Measurements from ENCODE around the gene SPRR5. TPM values are rescaled to one million over a fixed set of nuclear protein-coding genes. Genes with fewer than 3 reads are reported as not detected.

SPRR5 gene
- total and polyA plus RNA-seq, 9 of the 15 experiments (the other 6 are each of a cell fraction or from before 2014, with no cell fraction given): not detected

DNA sequence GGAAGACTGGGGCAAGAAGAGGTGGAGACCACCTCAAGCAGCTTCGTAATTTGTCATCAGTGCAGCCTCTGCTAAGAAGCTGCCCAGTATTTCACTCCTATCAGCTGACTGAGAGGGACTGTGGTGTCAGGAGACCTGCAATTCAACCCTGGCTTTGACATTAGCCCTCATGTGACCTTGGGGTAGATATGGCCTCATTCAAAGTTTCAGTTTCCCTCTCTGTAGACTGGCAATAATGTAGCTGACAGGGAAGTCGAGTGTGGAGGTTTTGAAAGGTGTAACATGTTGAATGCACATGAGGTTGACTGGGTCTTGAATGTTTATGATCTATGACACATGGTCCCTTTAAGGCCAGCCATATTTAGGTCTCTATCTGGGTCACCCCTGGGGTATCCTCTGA is 21.2 kb downstream of the SPRR5 start:
- Histone ChIP-seq H3K4me1 (replicated peaks in 1 of 2; ENCODE audit: control insufficient read depth in 2 of 2, insufficient read depth in 2 of 2, low read length in 2 of 2) (no peaks in the 10 kb centered on the region), H3K9ac (ENCODE audit: insufficient read depth in 1 of 2, low read depth in 2 of 2, low read length in 2 of 2) (no peak overlapping the region), H3K27ac (ENCODE audit: extremely low read depth, low read depth, low read length) (no peak overlapping the region), H4K20me1 (replicated peaks; ENCODE audit: control insufficient read depth, insufficient read depth, low read length) (no peaks in the 10 kb centered on the region), H3K27me3 (ENCODE audit: control insufficient read depth in 2 of 2, insufficient read depth in 2 of 2, low read length in 2 of 2) (peaks cover 0 to 8% of the 10 kb centered on the region in 2 experiments; a peak in 3 of 5 replicates), H3K79me2 (ENCODE audit: control insufficient read depth, insufficient read depth, low read length) (no peaks in the 10 kb centered on the region), H3K36me3 (ENCODE audit: control insufficient read depth, insufficient read depth, low read length) (no peaks in the 10 kb centered on the region), H3K9me1 (ENCODE audit: control insufficient read depth, insufficient read depth, low read length) (no peaks in the 10 kb centered on the region), H3K9me3 (replicated peaks; ENCODE audit: control insufficient read depth, insufficient read depth, low read depth, low read length) (no peaks in the 10 kb centered on the region), H3K4me2 (ENCODE audit: insufficient read depth, low read length) (no peak overlapping the region), H3K4me3 (no peak overlapping the region), H2AFZ (ENCODE audit: low read depth, low read length) (no peak overlapping the region)
- no TSS peak for BruUV-seq (replicated peaks)
- in situ Hi-C loops (cut with MboI) (loop anchor here (25.0 kb wide), 1 partner anchor 219 kb away; no protein-coding TSS in a partner anchor), intact Hi-C loops (cut with micrococcal nuclease) (no loop called here)
- ChIA-PET POLR2A (interaction anchor here (0.7 kb wide), 1 partner anchor 243 kb away, joined by 3 read pairs; no protein-coding TSS in a partner anchor), CTCF (ENCODE audit: low intra/inter-chr PET ratio) (no interaction called here)
- DNase-seq (ENCODE audit: extremely low read depth in 1 of 4, low spot score in 3 of 4) (no peak), FAIRE-seq (no peak), ATAC-seq (no peak)
- TF ChIP-seq NR2C2 (CRISPR knock-in tag; IDR thresholded peaks at IDR 0.05) (no peak), NR2C2 (tag; IDR thresholded peaks at IDR 0.05) (peak; percentile 24; the same call in 1 of the 2 replicates), ESRRA (IDR thresholded peaks at IDR 0.05; ENCODE audit: borderline replicate concordance, low read depth) (peak; percentile 53; the same call in 1 of the 2 replicates), CXXC5 (CRISPR knock-in tag; IDR thresholded peaks at IDR 0.05) (no peak)
- WGBS (ENCODE audit: insufficient coverage, low coverage, missing lambda C conversion rate): 0% methylated on average over 2 of the region's 2 CpGs

- Histone ChIP-seq H3K9me1 (ENCODE audit: control insufficient read depth, insufficient read depth, low read length) (no peaks in the 10 kb centered on the region), H4K20me1 (replicated peaks; ENCODE audit: control insufficient read depth, insufficient read depth, low read length) (no peaks in the 10 kb centered on the region), H3K4me2 (ENCODE audit: insufficient read depth, low read length) (no peak overlapping the region), H3K9ac (ENCODE audit: insufficient read depth in 1 of 2, low read depth in 2 of 2, low read length in 2 of 2) (no peak overlapping the region), H2AFZ (ENCODE audit: low read depth, low read length) (no peak overlapping the region), H3K27me3 (ENCODE audit: control insufficient read depth in 2 of 2, insufficient read depth in 2 of 2, low read length in 2 of 2) (peaks cover 0 to 8% of the 10 kb centered on the region in 2 experiments; a peak in 3 of 5 replicates), H3K79me2 (ENCODE audit: control insufficient read depth, insufficient read depth, low read length) (no peaks in the 10 kb centered on the region), H3K36me3 (ENCODE audit: control insufficient read depth, insufficient read depth, low read length) (no peaks in the 10 kb centered on the region), H3K4me3 (no peak overlapping the region), H3K27ac (ENCODE audit: extremely low read depth, low read depth, low read length) (no peak overlapping the region), H3K9me3 (replicated peaks; ENCODE audit: control insufficient read depth, insufficient read depth, low read depth, low read length) (no peaks in the 10 kb centered on the region), H3K4me1 (replicated peaks in 1 of 2; ENCODE audit: control insufficient read depth in 2 of 2, insufficient read depth in 2 of 2, low read length in 2 of 2) (no peaks in the 10 kb centered on the region)
- FAIRE-seq (no peak), ATAC-seq (no peak), DNase-seq (ENCODE audit: extremely low read depth in 1 of 4, low spot score in 3 of 4) (no peak)
- ChIA-PET CTCF (ENCODE audit: low intra/inter-chr PET ratio) (interaction anchor here (0.7 kb wide), 1 partner anchor 16 kb away, joined by 3 read pairs; no protein-coding TSS in a partner anchor), POLR2A (no interaction called here)
- TF ChIP-seq ZNF589 (CRISPR knock-in tag; IDR thresholded peaks at IDR 0.05; ENCODE audit: low read depth) (no peak), MXI1 (IDR thresholded peaks at IDR 0.05; ENCODE audit: low read depth, low read length) (no peak), ZNF347 (CRISPR knock-in tag; IDR thresholded peaks at IDR 0.05; ENCODE audit: low read depth) (no peak), FOXA1 (IDR thresholded peaks at IDR 0.05; ENCODE audit: borderline replicate concordance) (no peak), RFX5 (IDR thresholded peaks at IDR 0.05; ENCODE audit: low read depth, low read length) (no peak), NR2C2 (CRISPR knock-in tag; IDR thresholded peaks at IDR 0.05) (no peak), NR2C2 (tag; IDR thresholded peaks at IDR 0.05) (no peak), SMC3 (conservative IDR thresholded peaks at IDR 0.05; ENCODE audit: insufficient read depth, low read depth, low read length) (no peak), CHD1 (IDR thresholded peaks at IDR 0.05; ENCODE audit: low read length) (no peak), ZNF133 (CRISPR knock-in tag; IDR thresholded peaks at IDR 0.05) (no peak), MED1 (CRISPR knock-in tag; IDR thresholded peaks at IDR 0.05; ENCODE audit: borderline replicate concordance) (no peak), U2AF1 (optimal IDR thresholded peaks at IDR 0.05; ENCODE audit: low read depth, low read length) (no peak), TFAM (CRISPR knock-in tag; conservative IDR thresholded peaks at IDR 0.05) (no peak)
- TF ChIP-seq, protein P1, sequence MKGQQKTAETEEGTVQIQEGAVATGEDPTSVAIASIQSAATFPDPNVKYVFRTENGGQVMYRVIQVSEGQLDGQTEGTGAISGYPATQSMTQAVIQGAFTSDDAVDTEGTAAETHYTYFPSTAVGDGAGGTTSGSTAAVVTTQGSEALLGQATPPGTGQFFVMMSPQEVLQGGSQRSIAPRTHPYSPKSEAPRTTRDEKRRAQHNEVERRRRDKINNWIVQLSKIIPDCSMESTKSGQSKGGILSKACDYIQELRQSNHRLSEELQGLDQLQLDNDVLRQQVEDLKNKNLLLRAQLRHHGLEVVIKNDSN (CRISPR knock-in tag; IDR thresholded peaks at IDR 0.05): no peak
- WGBS (ENCODE audit: insufficient coverage, low coverage, missing lambda C conversion rate): 0% methylated on average over 2 of the region's 2 CpGs
- BruUV-seq (replicated peaks): no TSS peak
- intact Hi-C loops (cut with micrococcal nuclease): no loop called here
- in situ Hi-C loops (cut with MboI): loop anchor here (25.0 kb wide), 1 partner anchor 218 kb away; no protein-coding TSS in a partner anchor
Measured at GRCh38 chr1:152969036-152969435, 22.0 kb downstream of the SPRR5 start.

All from K562 (cell line).